HG02870 (cell line): Measurements from ENCODE around the gene NRXN2.

Experiments
- ATAC-seq: cut with Tn5 transposase; IDR thresholded peaks from one replicate; pipeline ENCODE4 v1.9.1; 2021; ENCODE audit warnings: mild to moderate bottlenecking, moderate library complexity; ENCODE audit not compliant: unreplicated experiment

The NRXN2 gene

DNA sequence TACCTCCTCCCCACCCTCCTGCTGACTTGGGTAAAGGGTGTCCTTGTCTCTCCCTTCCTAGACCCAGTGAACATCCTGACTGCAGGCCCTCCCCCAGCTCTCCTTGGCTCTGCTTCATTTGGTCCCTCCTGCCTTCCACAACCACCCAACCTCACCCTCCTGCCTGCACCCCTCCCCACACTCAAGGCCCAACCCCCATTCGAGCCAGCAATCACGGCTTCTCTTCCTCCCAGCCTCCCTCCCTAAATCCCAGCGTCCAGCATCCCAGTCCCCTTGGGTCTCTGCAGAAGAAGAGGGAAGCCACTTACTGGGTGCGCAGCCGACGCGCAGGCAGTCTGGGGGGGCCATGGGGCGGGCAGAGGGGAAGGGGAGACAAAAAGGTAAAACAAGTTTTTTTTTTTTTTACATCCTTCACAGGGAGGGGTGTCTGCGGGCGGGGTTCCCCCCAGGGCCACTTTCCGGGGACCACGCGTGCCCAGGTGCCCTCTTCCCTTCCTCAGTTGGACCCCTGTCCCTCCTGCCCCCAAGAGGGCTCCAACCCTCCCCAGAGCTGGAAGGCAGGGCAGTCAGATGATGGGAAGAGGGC is 69.5 kb downstream of the NRXN2 start:
- ATAC-seq, result no peak

DNA sequence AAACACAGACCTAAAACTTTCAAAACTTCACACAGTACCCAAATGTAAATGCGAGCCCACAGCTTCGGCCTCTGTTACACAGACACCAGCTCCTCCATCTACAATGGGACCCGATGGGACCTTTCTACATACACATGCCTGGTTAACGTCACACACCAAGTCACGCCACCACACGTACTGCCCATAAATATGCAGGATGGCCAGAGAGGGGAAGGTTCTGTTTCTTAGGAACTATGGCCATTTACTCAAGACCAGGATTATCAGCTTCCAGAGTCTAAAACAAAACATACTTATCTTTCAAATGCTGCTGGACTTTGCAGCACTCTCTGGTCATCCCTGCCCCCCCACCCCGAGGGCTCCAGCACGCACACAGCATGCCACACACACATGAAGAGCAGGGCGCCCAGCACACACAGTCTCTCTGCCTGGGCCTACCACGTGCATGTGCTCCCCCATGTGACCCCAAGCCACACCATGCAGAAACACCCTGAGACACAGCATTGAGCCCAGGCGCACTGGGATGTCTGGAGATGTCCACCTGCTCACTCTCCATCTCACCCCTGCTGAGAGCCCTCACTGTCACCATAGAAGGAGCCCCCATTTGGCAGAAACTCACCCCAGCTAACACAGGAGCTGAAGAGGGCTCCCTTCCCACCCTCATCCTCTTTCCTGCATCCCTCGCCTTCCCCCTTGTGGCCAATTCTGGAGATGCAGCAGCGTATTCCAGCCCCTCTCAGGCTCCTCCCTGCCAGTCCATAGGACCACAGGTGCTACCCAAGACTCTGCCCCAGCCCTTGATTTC is 70.2 kb downstream of the NRXN2 start:
- ATAC-seq, result no peak

- ATAC-seq, result no peak
Observed at GRCh38 chr11:64650923-64651523, 72.0 kb downstream of the NRXN2 start.

- no peak for ATAC-seq
Observed at GRCh38 chr11:64649291-64649697, 73.7 kb downstream of the NRXN2 start.

DNA sequence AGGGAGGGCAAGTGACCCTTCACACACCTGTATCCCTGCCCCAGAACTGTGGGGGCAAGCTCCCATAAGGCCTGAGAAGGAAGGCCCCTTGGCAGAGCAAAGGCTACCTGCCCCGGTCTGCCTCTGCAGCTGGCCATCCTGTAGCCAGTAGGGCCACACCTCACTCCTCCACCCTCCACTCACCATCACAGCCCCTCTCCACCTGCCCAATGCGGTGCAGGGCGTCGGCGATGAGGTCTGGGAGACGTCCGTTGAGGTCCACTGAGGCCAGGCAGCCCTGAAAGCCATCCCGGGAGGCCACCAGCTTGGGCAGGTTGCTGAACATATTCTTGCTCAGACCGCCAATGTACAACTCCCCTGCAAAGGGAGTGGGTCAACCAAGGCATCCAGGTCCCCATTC is 74.4 kb downstream of the NRXN2 start:
- ATAC-seq, result no peak

- no peak for ATAC-seq
Observed at GRCh38 chr11:64647019-64647779, 75.8 kb downstream of the NRXN2 start.

DNA sequence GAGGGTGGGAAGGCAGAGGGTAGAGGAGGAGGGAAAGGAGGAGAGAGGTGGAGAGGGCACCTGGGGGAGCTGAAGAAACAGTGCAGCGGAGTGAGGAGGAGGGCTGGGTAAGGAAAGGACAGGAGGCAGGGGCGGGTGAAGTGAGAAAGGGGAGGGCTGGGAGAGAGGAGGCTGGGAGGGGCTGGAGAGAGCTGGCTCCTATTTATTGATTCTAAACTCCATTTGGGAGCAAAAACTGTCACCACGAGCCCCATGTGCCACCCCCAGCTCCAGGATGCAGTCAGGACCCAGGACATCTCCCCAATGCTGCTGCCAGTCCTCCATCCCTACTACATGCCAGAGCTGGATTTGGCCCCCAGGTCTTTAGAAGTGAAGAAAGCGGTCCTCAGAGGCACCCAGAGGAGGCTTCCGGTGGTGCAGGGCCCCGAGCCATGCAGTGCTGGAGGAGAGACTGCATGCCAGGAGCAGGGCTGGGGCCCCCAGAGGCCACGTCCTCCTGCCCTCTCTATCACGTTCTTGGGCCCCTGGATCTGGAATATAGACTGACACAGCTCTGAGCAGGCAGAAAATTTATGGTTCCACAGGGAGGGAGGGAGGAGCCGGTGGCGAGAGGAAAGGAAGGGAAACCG is 78.2 kb downstream of the NRXN2 start:
- no peak for ATAC-seq

DNA sequence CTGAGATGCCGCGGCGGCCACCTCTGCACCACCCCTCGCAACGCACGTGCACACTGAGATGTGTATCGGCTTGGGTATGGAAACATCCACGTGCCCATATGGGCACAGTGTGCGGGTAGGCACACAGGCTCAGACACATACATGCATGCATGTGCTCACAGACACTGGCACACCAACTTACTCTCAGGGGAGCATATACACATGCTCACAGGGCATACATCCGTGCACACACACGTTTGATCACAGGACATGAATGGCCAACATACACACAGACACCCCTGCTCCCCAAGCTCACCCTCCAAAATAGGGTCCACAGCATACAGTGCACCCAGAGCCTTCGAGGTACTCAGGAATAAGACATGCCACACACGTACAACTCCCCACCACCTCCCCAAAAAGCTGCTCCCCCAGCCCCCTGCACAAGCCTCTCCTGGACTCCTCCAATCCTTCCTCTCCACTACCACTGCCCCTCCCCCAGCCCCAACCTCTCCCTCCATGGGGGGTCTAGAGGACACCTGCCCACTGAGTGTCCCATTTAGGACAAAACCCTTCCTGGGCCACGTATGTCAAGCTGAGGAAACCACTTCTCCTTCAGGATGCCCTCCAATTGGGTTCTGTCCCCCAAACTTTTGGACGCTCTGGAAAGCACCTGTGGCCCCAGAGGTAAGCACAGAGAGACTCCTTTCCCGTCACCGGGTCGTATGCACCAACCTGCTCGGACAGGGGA is 78.9 kb downstream of the NRXN2 start:
- no peak for ATAC-seq

- ATAC-seq, result no peak
Observed at GRCh38 chr11:64643256-64643881, 79.6 kb downstream of the NRXN2 start.

DNA sequence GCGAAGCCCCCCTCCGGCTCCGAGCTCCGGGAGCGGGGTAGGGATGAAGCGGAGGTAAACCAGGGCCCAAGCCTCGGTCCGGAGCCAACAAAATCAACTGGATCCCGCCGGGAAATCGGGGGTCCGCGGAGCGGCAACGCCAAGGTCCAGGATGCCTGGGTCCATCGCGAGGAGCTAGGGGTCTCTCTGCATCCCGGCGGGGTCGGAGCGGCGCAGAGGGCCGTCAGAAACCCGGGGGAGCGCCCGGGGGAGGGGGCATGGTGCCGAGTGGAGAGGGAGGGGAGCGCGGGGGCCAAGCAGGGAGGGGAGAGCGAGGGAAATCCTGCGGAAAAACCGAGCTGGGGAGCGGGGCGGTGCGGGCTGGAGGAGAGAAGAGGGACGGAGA is 80.1 kb downstream of the NRXN2 start:
- ATAC-seq, result no peak

GRCh38 chr11:64642418-64642735 is 80.6 kb downstream of the NRXN2 start:
- ATAC-seq, result no peak

GRCh38 chr11:64641596-64642417 is 81.2 kb downstream of the NRXN2 start:
- no peak for ATAC-seq

- ATAC-seq, result no peak
Observed at GRCh38 chr11:64639885-64640284, 83.1 kb downstream of the NRXN2 start.

DNA sequence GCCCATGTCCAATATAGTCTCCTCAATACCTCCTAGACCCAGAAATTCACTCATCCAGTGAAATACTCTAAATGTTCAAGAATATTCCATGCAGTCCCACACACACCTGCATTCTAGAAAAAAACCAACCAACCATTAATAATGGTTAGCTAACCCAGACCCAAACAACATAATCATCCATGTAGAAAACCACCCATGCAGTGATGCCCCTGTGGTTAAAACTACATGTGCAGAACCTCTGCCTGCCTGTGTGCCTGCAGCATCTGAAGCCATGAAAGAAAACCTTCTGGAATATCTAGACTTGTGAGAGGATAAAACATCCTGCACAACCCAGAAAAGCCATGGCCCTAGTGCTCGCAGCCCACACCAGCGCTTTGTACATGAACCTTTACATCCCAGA is 84.2 kb downstream of the NRXN2 start:
- ATAC-seq, result no peak

GRCh38 chr11:64638018-64638665 is 84.9 kb downstream of the NRXN2 start:
- no peak for ATAC-seq

DNA sequence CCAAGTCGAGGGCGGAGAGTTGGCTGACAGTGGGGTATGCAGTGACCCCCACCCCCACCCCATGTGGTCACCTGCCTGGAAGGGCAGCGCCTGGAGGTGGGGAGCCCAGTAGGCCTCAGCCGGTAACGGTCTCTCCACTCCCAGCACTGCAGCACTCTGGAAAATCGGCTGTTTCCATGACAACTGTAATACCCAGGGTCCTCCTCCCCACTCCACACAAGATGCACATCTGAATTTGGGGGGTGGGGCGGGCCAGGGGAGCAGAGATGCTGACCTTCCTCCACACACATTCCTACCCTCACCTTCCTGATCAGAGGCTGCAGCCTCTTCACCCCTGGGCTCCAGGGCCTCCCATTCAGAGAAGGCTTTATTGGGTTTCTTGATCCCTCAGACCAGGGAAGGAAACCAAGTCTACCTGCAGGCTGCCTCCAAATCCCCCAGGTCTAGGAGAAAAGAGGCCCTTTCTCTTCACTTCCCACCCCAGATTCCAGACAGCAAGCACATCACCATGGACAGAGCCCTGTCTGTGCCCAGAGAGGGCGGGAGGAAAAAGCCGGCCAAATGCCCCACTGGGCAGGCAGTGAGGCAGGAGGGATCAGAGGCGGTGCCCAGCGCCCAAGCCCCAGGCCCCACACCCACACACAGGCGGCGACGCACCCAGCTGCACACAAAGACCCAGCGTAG is 85.5 kb downstream of the NRXN2 start:
- no peak for ATAC-seq

GRCh38 chr11:64633555-64634159 is 89.3 kb downstream of the NRXN2 start:
- no peak for ATAC-seq

DNA sequence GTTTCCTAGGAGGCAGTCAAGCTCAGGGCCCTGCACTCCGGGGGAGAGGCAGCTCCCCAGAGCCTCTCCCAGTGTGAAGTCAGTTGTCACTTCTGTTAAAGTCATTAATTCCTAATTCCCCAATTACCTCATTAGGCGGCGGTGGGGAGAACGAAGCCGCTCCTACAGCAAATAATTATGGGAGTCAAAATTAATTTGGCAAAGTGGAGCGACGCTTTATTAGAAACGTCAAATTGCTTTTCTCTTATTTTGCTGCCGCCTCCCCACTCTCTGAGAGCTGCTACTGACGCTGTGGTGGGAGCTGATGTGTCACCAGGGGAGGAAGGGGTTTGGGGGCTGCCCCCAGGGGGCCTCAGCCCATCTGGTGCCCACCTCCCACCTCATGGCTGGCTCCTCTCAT is 90.3 kb downstream of the NRXN2 start:
- no peak for ATAC-seq
